Right cardiac atrium (tissue), 5 donors: ENCODE measurements around the gene TPD52L1. TPM values are rescaled to one million over a fixed set of nuclear protein-coding genes. Genes with fewer than 3 reads are reported as not detected.

Source experiments
- ATAC-seq, 2 donors: fragments of 200-7000 bp; cut with Tn5 transposase; one replicate each; pipeline versions ENCODE4 v1.8.0 to v1.9.1; 2020; ENCODE audit warnings: moderate library complexity in 2 of 2, mild to moderate bottlenecking in 1 of 2
- DNase-seq, 3 donors: peaks; one replicate each; pipeline ENCODE4 v3.0.0-alpha.2; 2020
- H3K27ac ChIP-seq: one replicate; pipeline ENCODE4 v1.5.1; 2013; ENCODE audit warnings: mild to moderate bottlenecking, low read length, control low read depth, moderate library complexity
- H3K27me3 ChIP-seq: one replicate; pipeline ENCODE4 v1.6.1; 2013; ENCODE audit not compliant: control insufficient read depth, insufficient read depth
- H3K4me1 ChIP-seq: one replicate; pipeline ENCODE4 v1.6.1; 2013; ENCODE audit warnings: low read length; ENCODE audit not compliant: control insufficient read depth, insufficient read depth
- H3K4me3 ChIP-seq: one replicate; pipeline ENCODE4 v1.5.1; 2013; ENCODE audit warnings: low read length, control low read depth
- H3K9me3 ChIP-seq: one replicate; pipeline ENCODE4 v1.6.1; 2013; ENCODE audit warnings: low read length; ENCODE audit not compliant: control insufficient read depth
- WGBS: extraction: QIAGEN DNeasy Blood & Tissue Kit; methylation state at CpG from one replicate; pipeline ENCODE4 v1.1.7; 2013; 5-methylcytosine and 5-hydroxymethylcytosine counted together
- intact Hi-C, 4 donors: fragments of 100-400 bp; cut with DNase I; formaldehyde crosslinking; loops; one replicate each; pipeline versions ENCODE4 v1.11.0 to v1.14.0; 2022 to 2023
- polyA plus RNA-seq: library from polyadenylated mRNA; stranded (reverse); fragments of 200-250 nt; gene quantifications from one replicate; pipeline ENCODE4 v1.2.3, GENCODE V29; 2013
- total RNA-seq, 4 donors: library from RNA; stranded (reverse); fragmentation: NEBNext Ultra II Directional; extraction: Animal tissue kit (Norgen Biotek cat#: 25700); gene quantifications; one replicate each; pipeline ENCODE4 v1.2.1, GENCODE V29; 2021
- donor health status: healthy with polysubstance abuse.
- donor health status: DM: no; HTN: yes; CAD: no.
- donor health status: DM: no; HTN: no; CAD: no.
- donor health status: DM: no; HTN: yes; CAD: no; lungs with severe emphysema.
- donor health status: DM: yes; HTN: yes; CAD: no.

The TPD52L1 gene
- total and polyA plus RNA-seq, 5 donors: 14.9 to 36.1 (median 21.4) TPM

- no peaks in the 10 kb centered on the region for H3K4me1 ChIP-seq
- H3K9me3 ChIP-seq: no peaks in the 10 kb centered on the region
- intact Hi-C loops: no loop called here
- ATAC-seq: no peak
- no peaks in the 10 kb centered on the region for H3K27me3 ChIP-seq
- H3K4me3 ChIP-seq: no peak overlapping the region
- no peak overlapping the region for H3K27ac ChIP-seq
- 91% methylated on average over 4 of the region's 4 CpGs for WGBS
- no peak for DNase-seq
Observed at GRCh38 chr6:125237764-125238163, 84.2 kb downstream of the TPD52L1 start.

- intact Hi-C loops: no loop called here
- no peak for DNase-seq
- H3K4me3 ChIP-seq: no peak overlapping the region
- no peaks in the 10 kb centered on the region for H3K4me1 ChIP-seq
- H3K27ac ChIP-seq: no peak overlapping the region
- no peak for ATAC-seq
- H3K27me3 ChIP-seq: no peaks in the 10 kb centered on the region
- no peaks in the 10 kb centered on the region for H3K9me3 ChIP-seq
- 95% methylated on average over 4 of the region's 4 CpGs for WGBS
Observed at GRCh38 chr6:125245109-125245508, 91.5 kb downstream of the TPD52L1 start.

GRCh38 chr6:125245523-125246264, 92.1 kb downstream of the TPD52L1 start:
- H3K9me3 ChIP-seq: no peaks in the 10 kb centered on the region
- 92% methylated on average over 7 of the region's 7 CpGs for WGBS
- H3K27ac ChIP-seq: no peak overlapping the region
- no peaks in the 10 kb centered on the region for H3K27me3 ChIP-seq
- no peak for DNase-seq
- ATAC-seq: peak in 1 of 2 donors; percentile 22
- H3K4me3 ChIP-seq: no peak overlapping the region
- intact Hi-C loops: no loop called here
- no peaks in the 10 kb centered on the region for H3K4me1 ChIP-seq

- H3K27me3 ChIP-seq: no peaks in the 10 kb centered on the region
- intact Hi-C loops: no loop called here
- ATAC-seq (no peak), DNase-seq (no peak)
- H3K4me3 ChIP-seq: no peak overlapping the region
- H3K9me3 ChIP-seq: no peaks in the 10 kb centered on the region
- no peak overlapping the region for H3K27ac ChIP-seq
- no peaks in the 10 kb centered on the region for H3K4me1 ChIP-seq
Observed at GRCh38 chr6:125246566-125246965, 93.0 kb downstream of the TPD52L1 start.

GRCh38 chr6:125248136-125248535, 94.6 kb downstream of the TPD52L1 start:
- no peaks in the 10 kb centered on the region for H3K9me3 ChIP-seq
- ATAC-seq (no peak), DNase-seq (no peak)
- 95% methylated on average over 7 of the region's 7 CpGs for WGBS
- peaks cover 2% of the 10 kb centered on the region for H3K4me1 ChIP-seq
- H3K27ac ChIP-seq: no peak overlapping the region
- intact Hi-C loops: no loop called here
- H3K27me3 ChIP-seq: no peaks in the 10 kb centered on the region
- H3K4me3 ChIP-seq: no peak overlapping the region

- Histone ChIP-seq H3K27ac (no peak overlapping the region), H3K4me1 (peaks cover 2% of the 10 kb centered on the region), H3K4me3 (no peak overlapping the region), H3K27me3 (no peaks in the 10 kb centered on the region), H3K9me3 (no peaks in the 10 kb centered on the region)
- intact Hi-C loops: no loop called here
- no peak for ATAC-seq
- WGBS: 83% methylated on average over 1 of the region's 1 CpG
- no peak for DNase-seq
Observed at GRCh38 chr6:125250511-125250910, 96.9 kb downstream of the TPD52L1 start.

GRCh38 chr6:125251516-125252220, 98.1 kb downstream of the TPD52L1 start:
- 37% methylated on average over 6 of the region's 6 CpGs for WGBS
- H3K4me3 ChIP-seq: no peak overlapping the region

GRCh38 chr6:125252891-125253290, 99.3 kb downstream of the TPD52L1 start:
- H3K4me3 ChIP-seq: no peak overlapping the region
- H3K27me3 ChIP-seq: no peaks in the 10 kb centered on the region
- intact Hi-C loops: no loop called here
- no peaks in the 10 kb centered on the region for H3K9me3 ChIP-seq
- DNase-seq (no peak), ATAC-seq (no peak)
- H3K4me1 ChIP-seq: peaks cover 2% of the 10 kb centered on the region
- no peak overlapping the region for H3K27ac ChIP-seq
- 86% methylated on average over 1 of the region's 1 CpG for WGBS

More at GRCh38 chr6:125251516-125252220, 98.1 kb downstream of the TPD52L1 start:
- Histone ChIP-seq H3K27me3 (no peaks in the 10 kb centered on the region), H3K4me1 (peaks cover 2% of the 10 kb centered on the region), H3K9me3 (no peaks in the 10 kb centered on the region), H3K27ac (no peak overlapping the region)
- ATAC-seq (peak; percentile 21 to 40), DNase-seq (peak in 1 of 3 donors; percentile 55)
- intact Hi-C loops: no loop called here

GRCh38 chr6:125253881-125254280, 100.3 kb downstream of the TPD52L1 start:
- DNase-seq (no peak), ATAC-seq (no peak)
- intact Hi-C loops: no loop called here
- Histone ChIP-seq H3K27ac (no peak overlapping the region), H3K27me3 (no peaks in the 10 kb centered on the region), H3K9me3 (no peaks in the 10 kb centered on the region), H3K4me1 (peaks cover 2% of the 10 kb centered on the region), H3K4me3 (no peak overlapping the region)
- 95% methylated on average over 2 of the region's 2 CpGs for WGBS

- Histone ChIP-seq H3K27ac (no peak overlapping the region), H3K4me3 (no peak overlapping the region), H3K27me3 (no peaks in the 10 kb centered on the region), H3K4me1 (peaks cover 2% of the 10 kb centered on the region), H3K9me3 (no peaks in the 10 kb centered on the region)
- ATAC-seq: no peak
- 93% methylated on average over 3 of the region's 3 CpGs for WGBS
- DNase-seq: no peak
- intact Hi-C loops: no loop called here
Observed at GRCh38 chr6:125254321-125254720, 100.7 kb downstream of the TPD52L1 start.

- intact Hi-C loops: no loop called here
- Histone ChIP-seq H3K4me1 (peaks cover 2% of the 10 kb centered on the region), H3K27me3 (no peaks in the 10 kb centered on the region), H3K4me3 (no peak overlapping the region), H3K27ac (no peak overlapping the region), H3K9me3 (no peaks in the 10 kb centered on the region)
- ATAC-seq (no peak), DNase-seq (no peak)
- WGBS: 75% methylated on average over 3 of the region's 3 CpGs
Observed at GRCh38 chr6:125255201-125255600, 101.6 kb downstream of the TPD52L1 start.
